Measurements from ENCODE around the gene KIF1A. TPM values are rescaled to one million over a fixed set of nuclear protein-coding genes. Genes with fewer than 3 reads are reported as not detected.
A peak's percentile ranks its signal among the peaks of the same experiment; 100 is the strongest.

The KIF1A gene
- polyA plus RNA-seq, 1 donor from 2014 or later: not detected

- peaks cover 2 to 9% (median 3%) of the 10 kb centered on the region in 3 donors for H3K9me3 Mint-ChIP-seq
- peaks cover 2% of the 10 kb centered on the region for H3K36me3 Mint-ChIP-seq
- H3K4me3 Mint-ChIP-seq: no peak overlapping the region
- peaks cover 9% of the 10 kb centered on the region for H3K27me3 Mint-ChIP-seq
- peaks cover 0 to 3% (median 0%) of the 10 kb centered on the region in 3 donors for H3K4me1 Mint-ChIP-seq
- no peak overlapping the region for H3K27ac Mint-ChIP-seq
Observed at GRCh38 chr2:240810199-240810598, 9.8 kb downstream of the KIF1A start.

GRCh38 chr2:240809276-240809675 is 10.7 kb downstream of the KIF1A start:
- Mint-ChIP-seq H3K36me3 (peaks cover 1% of the 10 kb centered on the region), H3K9me3 (peaks cover 2 to 7% (median 3%) of the 10 kb centered on the region in 3 donors), H3K4me1 (peaks cover 0 to 3% (median 0%) of the 10 kb centered on the region in 3 donors), H3K4me3 (peak overlapping the region in 1 of 4 donors; percentile 21), H3K27ac (no peak overlapping the region), H3K27me3 (peaks cover 10% of the 10 kb centered on the region)

DNA sequence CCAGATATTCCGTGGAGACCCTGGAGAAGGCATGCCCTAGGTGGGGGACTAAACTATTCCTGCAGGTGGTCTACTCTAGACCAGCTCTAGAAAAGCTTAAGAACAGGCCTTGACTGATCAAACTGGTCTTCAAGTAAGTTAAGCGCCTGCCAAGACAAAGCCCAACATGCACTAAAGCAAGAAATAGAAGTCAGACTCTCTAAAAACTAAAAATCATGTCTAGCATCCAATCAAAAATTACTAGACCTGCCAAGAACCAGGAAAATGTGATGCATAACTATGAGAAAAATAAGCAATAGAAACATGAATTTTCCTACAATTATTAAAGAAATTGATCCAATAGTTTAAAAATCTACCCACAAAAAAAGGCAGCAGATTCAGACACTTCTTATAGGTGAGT is 13.6 kb downstream of the KIF1A start:
- peaks cover 0 to 1% (median 0%) of the 10 kb centered on the region in 3 donors for H3K4me1 Mint-ChIP-seq
- no peak overlapping the region for H3K27ac Mint-ChIP-seq
- H3K27me3 Mint-ChIP-seq: peaks cover 10% of the 10 kb centered on the region
- H3K36me3 Mint-ChIP-seq: no peaks in the 10 kb centered on the region
- H3K4me3 Mint-ChIP-seq: no peak overlapping the region
- H3K9me3 Mint-ChIP-seq: peaks cover 0 to 3% (median 0%) of the 10 kb centered on the region in 3 donors

DNA sequence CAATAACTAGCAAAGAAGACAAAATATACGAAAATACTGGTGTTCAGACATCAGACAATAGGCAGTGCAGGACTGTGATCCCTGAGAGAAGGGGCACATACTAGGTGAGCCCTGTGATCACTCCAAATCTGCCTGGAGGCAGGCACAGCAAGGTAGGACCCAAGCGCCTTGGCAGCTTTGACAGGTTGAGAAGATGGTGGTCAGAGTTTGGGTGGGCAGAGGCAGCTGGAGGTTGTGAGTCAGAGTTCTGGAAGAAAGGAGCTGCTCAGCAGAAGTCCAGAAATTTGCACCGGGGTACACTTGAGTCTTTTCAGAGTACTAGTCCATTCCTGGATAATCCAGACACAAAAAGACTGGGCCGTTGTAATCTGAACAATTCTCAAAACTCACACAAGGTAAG is 14.0 kb downstream of the KIF1A start:
- Mint-ChIP-seq H3K27me3 (peaks cover 10% of the 10 kb centered on the region), H3K36me3 (no peaks in the 10 kb centered on the region), H3K4me3 (no peak overlapping the region), H3K4me1 (peaks cover 0 to 1% (median 0%) of the 10 kb centered on the region in 3 donors), H3K27ac (no peak overlapping the region), H3K9me3 (peaks cover 0 to 4% (median 0%) of the 10 kb centered on the region in 3 donors)

- no peaks in the 10 kb centered on the region for H3K36me3 Mint-ChIP-seq
- peaks cover 0 to 1% (median 0%) of the 10 kb centered on the region in 3 donors for H3K4me1 Mint-ChIP-seq
- no peak overlapping the region for H3K27ac Mint-ChIP-seq
- H3K27me3 Mint-ChIP-seq: peaks cover 12% of the 10 kb centered on the region
- peaks cover 0 to 5% (median 0%) of the 10 kb centered on the region in 3 donors for H3K9me3 Mint-ChIP-seq
- H3K4me3 Mint-ChIP-seq: no peak overlapping the region
Observed at GRCh38 chr2:240803191-240803590, 16.8 kb downstream of the KIF1A start.

- H3K4me1 Mint-ChIP-seq: no peaks in the 10 kb centered on the region
- no peaks in the 10 kb centered on the region for H3K36me3 Mint-ChIP-seq
- H3K27ac Mint-ChIP-seq: no peak overlapping the region
- peaks cover 0 to 2% (median 0%) of the 10 kb centered on the region in 3 donors for H3K9me3 Mint-ChIP-seq
- no peak overlapping the region for H3K4me3 Mint-ChIP-seq
- H3K27me3 Mint-ChIP-seq: peaks cover 9% of the 10 kb centered on the region
Observed at GRCh38 chr2:240799033-240799820, 20.8 kb downstream of the KIF1A start.

GRCh38 chr2:240798327-240798905 is 21.6 kb downstream of the KIF1A start:
- H3K4me1 Mint-ChIP-seq: no peaks in the 10 kb centered on the region

GRCh38 chr2:240797914-240798313 is 22.1 kb downstream of the KIF1A start:
- no peak overlapping the region for H3K4me3 Mint-ChIP-seq
- peaks cover 0 to 2% (median 0%) of the 10 kb centered on the region in 3 donors for H3K9me3 Mint-ChIP-seq
- no peaks in the 10 kb centered on the region for H3K36me3 Mint-ChIP-seq
- no peaks in the 10 kb centered on the region for H3K4me1 Mint-ChIP-seq
- H3K27me3 Mint-ChIP-seq: peaks cover 14% of the 10 kb centered on the region
- H3K27ac Mint-ChIP-seq: no peak overlapping the region

More at GRCh38 chr2:240798327-240798905, 21.6 kb downstream of the KIF1A start:
- Mint-ChIP-seq H3K4me3 (no peak overlapping the region), H3K27ac (no peak overlapping the region), H3K9me3 (peaks cover 0 to 2% (median 0%) of the 10 kb centered on the region in 3 donors), H3K36me3 (no peaks in the 10 kb centered on the region), H3K27me3 (peaks cover 14% of the 10 kb centered on the region)

DNA sequence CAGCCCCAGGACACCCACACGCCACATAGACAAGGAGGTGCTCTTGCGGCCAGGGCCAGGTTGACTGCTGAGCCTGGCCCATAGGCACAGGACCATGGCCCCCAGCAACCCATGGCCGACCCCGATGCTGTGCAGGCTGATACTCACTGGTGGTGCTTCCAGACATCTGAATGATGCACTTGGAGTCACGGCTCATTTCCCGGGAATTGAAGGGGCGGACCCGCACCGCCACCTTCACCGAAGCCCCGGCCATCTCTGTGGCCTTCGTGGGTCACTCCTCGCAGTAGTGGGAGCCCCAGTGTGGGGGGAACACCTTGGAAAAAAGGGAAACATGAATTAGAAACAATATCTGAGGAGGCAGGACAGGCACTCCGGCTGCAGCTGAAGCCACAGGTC is 22.5 kb downstream of the KIF1A start:
- H3K27me3 Mint-ChIP-seq: peaks cover 14% of the 10 kb centered on the region

GRCh38 chr2:240796543-240797499 is 23.2 kb downstream of the KIF1A start:
- Mint-ChIP-seq H3K9me3 (peaks cover 0 to 2% (median 0%) of the 10 kb centered on the region in 3 donors), H3K27ac (no peak overlapping the region), H3K27me3 (peaks cover 14% of the 10 kb centered on the region), H3K4me3 (no peak overlapping the region), H3K4me1 (no peaks in the 10 kb centered on the region), H3K36me3 (no peaks in the 10 kb centered on the region)

More for the DNA sequence above, 22.5 kb downstream of the KIF1A start:
- H3K4me3 Mint-ChIP-seq: no peak overlapping the region
- H3K9me3 Mint-ChIP-seq: peaks cover 0 to 2% (median 0%) of the 10 kb centered on the region in 3 donors
- no peaks in the 10 kb centered on the region for H3K4me1 Mint-ChIP-seq
- H3K36me3 Mint-ChIP-seq: no peaks in the 10 kb centered on the region
- H3K27ac Mint-ChIP-seq: no peak overlapping the region

GRCh38 chr2:240795916-240796510 is 24.0 kb downstream of the KIF1A start:
- Mint-ChIP-seq H3K4me3 (no peak overlapping the region), H3K27ac (no peak overlapping the region), H3K27me3 (peaks cover 14% of the 10 kb centered on the region), H3K36me3 (no peaks in the 10 kb centered on the region), H3K9me3 (peaks cover 0 to under 1% (median 0%) of the 10 kb centered on the region in 3 donors), H3K4me1 (no peaks in the 10 kb centered on the region)

DNA sequence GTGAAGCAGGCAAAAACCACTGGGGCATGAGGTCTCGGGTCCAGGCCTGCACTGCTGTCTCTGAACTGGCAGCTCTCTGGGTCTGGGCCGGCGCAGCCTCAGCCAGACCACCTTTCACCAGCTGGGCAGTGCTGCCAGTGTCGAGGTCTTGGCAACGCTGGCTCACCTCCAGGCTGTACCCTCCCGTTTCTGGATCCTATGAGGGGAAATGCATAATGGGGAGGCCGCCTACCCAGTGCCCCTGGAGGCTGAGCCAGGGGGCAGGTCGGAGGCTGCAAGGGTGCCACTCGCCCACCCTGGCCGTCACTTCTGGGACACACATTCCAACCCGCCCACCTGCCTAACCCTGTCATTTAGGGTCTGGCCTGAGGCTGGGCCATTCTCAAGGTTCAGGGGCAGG is 24.6 kb downstream of the KIF1A start:
- Mint-ChIP-seq H3K9me3 (no peaks in the 10 kb centered on the region), H3K27ac (no peak overlapping the region), H3K36me3 (no peaks in the 10 kb centered on the region), H3K4me3 (no peak overlapping the region), H3K27me3 (peaks cover 14% of the 10 kb centered on the region), H3K4me1 (no peaks in the 10 kb centered on the region)

DNA sequence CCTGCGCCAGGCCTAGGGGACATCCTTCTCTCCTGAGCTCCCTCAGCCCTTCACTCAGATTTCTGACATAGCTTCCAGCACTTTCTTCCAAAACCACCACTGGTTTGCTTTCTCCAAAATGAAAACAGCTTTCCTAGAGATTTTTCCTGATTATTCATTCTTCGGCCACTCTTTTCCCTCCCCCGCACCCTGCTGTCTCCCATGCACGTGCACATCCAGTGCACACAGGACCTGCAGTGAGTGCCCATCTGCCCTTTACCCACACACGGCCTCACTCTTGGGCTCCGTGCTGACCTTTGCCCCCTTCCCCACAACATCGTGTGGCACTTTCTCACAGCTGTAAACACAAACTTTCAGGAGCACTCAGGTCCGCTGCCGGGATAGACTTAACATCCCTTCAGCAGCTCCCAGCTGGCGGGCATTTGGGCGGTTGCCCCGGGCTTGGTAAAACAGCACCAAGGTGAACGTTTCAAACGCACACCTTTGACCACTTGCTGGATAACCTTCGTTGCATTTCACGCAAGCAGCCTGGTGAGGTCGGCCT is 25.8 kb downstream of the KIF1A start:
- no peaks in the 10 kb centered on the region for H3K36me3 Mint-ChIP-seq
- peaks cover 12% of the 10 kb centered on the region for H3K27me3 Mint-ChIP-seq
- no peaks in the 10 kb centered on the region for H3K9me3 Mint-ChIP-seq
- no peak overlapping the region for H3K4me3 Mint-ChIP-seq
- no peaks in the 10 kb centered on the region for H3K4me1 Mint-ChIP-seq
- H3K27ac Mint-ChIP-seq: no peak overlapping the region
